ENCODE measurements around the gene LYPD6B. TPM values are rescaled to one million over a fixed set of nuclear protein-coding genes. Genes with fewer than 3 reads are reported as not detected.

Gene LYPD6B
- total and polyA plus RNA-seq, 7 experiments from 2014 or later = 0.37 to 1.7 TPM; not detected in 5

DNA sequence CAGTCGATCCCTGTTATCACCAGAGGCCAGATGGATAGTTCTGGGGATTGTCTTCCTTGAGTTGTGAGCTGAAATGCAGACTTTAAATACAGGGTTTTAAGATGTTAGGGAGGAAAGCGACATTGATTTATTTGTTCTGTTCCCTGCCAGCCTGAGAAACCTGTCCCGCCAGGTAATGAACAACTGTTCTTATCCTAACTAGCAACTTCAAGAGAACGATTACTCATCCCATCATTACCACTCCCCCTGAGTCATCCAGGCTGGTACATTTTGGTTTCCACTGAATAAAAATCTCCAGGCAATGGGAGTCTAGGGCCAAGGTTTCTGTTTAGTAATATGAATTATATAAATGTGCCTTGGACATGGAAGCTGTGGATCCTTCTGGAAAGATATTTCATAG is 131.2 kb downstream of the LYPD6B start:
- Mint-ChIP-seq H3K9me3 (peaks cover 0 to 15% (median 5%) of the 10 kb centered on the region in 11 donors), H3K27me3 (peaks cover 3 to 11% (median 8%) of the 10 kb centered on the region in 5 donors), H3K36me3 (no peaks in the 10 kb centered on the region), H3K27ac (no peak overlapping the region), H3K4me1 (peaks cover 0 to 17% (median 6%) of the 10 kb centered on the region in 7 donors), H3K4me3 (no peak overlapping the region)
- no peaks in the 10 kb centered on the region for H3K27me3 ChIP-seq (ENCODE audit: control insufficient read depth in 2 of 2, insufficient read depth in 2 of 2, low read length in 2 of 2)
- H3K36me3 ChIP-seq (ENCODE audit: control insufficient read depth in 2 of 3, insufficient read depth in 3 of 3, low read length in 3 of 3) = no peaks in the 10 kb centered on the region
- no peak for DNase-seq
- ATAC-seq = no peak
- H3K4me1 ChIP-seq (ENCODE audit: control insufficient read depth in 2 of 2, insufficient read depth in 2 of 2, low read length in 2 of 2) = no peaks in the 10 kb centered on the region
- H3K27ac ChIP-seq (ENCODE audit: low read depth, low read length) = no peak overlapping the region
- POLR2A ChIA-PET = no interaction called here
- no peak overlapping the region for H3K4me3 ChIP-seq (ENCODE audit: low read length)
- intact Hi-C loops (cut with micrococcal nuclease) = no loop called here
- no peaks in the 10 kb centered on the region for H3K9me3 ChIP-seq (ENCODE audit: control insufficient read depth in 2 of 3, low read length in 3 of 3)
- CTCF ChIA-PET = interaction anchor here (0.6 kb wide), 1 partner anchor 426 kb away, joined by 4 read pairs; no protein-coding TSS in a partner anchor

DNA sequence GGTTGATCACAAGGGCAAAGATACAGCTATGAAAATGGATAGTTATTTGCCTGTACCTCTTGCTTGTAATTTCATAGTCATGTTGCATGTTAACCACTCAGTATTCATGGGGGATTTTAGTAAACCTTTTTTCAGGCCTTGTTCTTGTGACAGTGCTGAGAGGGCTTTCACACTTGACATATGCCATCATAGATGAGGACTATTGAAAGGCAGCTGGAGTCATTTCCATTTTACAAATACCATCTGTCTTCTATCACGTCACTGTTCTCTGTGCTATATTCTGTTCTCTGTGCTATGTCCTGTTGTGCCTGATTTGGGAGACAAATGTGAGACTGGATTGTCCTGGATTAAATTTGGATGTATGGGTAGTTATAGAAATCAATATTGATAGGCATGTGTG is 131.7 kb downstream of the LYPD6B start:
- H3K27ac Mint-ChIP-seq = no peak overlapping the region
- Histone ChIP-seq H3K27me3 (ENCODE audit: control insufficient read depth in 2 of 2, insufficient read depth in 2 of 2, low read length in 2 of 2) (no peaks in the 10 kb centered on the region), H3K4me1 (ENCODE audit: control insufficient read depth in 2 of 2, insufficient read depth in 2 of 2, low read length in 2 of 2) (no peaks in the 10 kb centered on the region), H3K27ac (ENCODE audit: low read depth, low read length) (no peak overlapping the region), H3K9me3 (ENCODE audit: control insufficient read depth in 2 of 3, low read length in 3 of 3) (no peaks in the 10 kb centered on the region), H3K4me3 (ENCODE audit: low read length) (no peak overlapping the region), H3K36me3 (ENCODE audit: control insufficient read depth in 2 of 3, insufficient read depth in 3 of 3, low read length in 3 of 3) (no peaks in the 10 kb centered on the region)
- H3K9me3 Mint-ChIP-seq = peaks cover 0 to 15% (median 5%) of the 10 kb centered on the region in 11 donors
- DNase-seq (no peak), ATAC-seq (no peak)
- intact Hi-C loops (cut with micrococcal nuclease) = no loop called here
- peaks cover 0 to 17% (median 6%) of the 10 kb centered on the region in 7 donors for H3K4me1 Mint-ChIP-seq
- ChIA-PET CTCF (interaction anchor here (0.6 kb wide), 1 partner anchor 425 kb away, joined by 4 read pairs; no protein-coding TSS in a partner anchor), POLR2A (no interaction called here)
- no peaks in the 10 kb centered on the region for H3K36me3 Mint-ChIP-seq
- H3K27me3 Mint-ChIP-seq = peaks cover 0 to 11% (median 8%) of the 10 kb centered on the region in 5 donors
- H3K4me3 Mint-ChIP-seq = no peak overlapping the region

DNA sequence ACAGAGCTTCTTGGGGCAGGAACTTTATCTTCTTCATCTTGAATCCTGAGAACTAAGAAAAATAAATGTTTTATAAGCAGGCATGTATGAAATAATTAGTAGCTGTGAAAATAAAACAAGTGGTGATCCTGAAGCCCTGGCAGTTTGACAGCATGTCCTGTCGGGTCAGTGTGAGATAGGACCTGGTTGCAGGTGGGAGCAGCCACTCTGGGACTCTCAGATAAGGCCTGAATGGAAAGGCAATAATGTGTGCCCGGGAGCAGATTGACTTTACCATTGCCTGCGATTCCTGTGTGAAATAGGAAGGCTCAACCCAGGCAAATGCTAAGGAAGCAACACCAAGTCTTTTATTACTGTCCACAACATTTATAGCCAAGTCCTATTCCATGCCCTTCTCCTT is 132.4 kb downstream of the LYPD6B start:
- CTCF ChIA-PET = no interaction called here
- Mint-ChIP-seq H3K4me3 (no peak overlapping the region), H3K27ac (no peak overlapping the region), H3K4me1 (peaks cover 0 to 17% (median 6%) of the 10 kb centered on the region in 7 donors), H3K9me3 (peaks cover 0 to 15% (median 5%) of the 10 kb centered on the region in 11 donors), H3K27me3 (peaks cover 0 to 11% (median 8%) of the 10 kb centered on the region in 5 donors), H3K36me3 (no peaks in the 10 kb centered on the region)
- H3K4me1 ChIP-seq (ENCODE audit: control insufficient read depth in 2 of 2, insufficient read depth in 2 of 2, low read length in 2 of 2) = no peaks in the 10 kb centered on the region
- intact Hi-C loops (cut with micrococcal nuclease) = no loop called here
- H3K36me3 ChIP-seq (ENCODE audit: control insufficient read depth in 2 of 3, insufficient read depth in 3 of 3, low read length in 3 of 3) = no peaks in the 10 kb centered on the region
- no peaks in the 10 kb centered on the region for H3K27me3 ChIP-seq (ENCODE audit: control insufficient read depth in 2 of 2, insufficient read depth in 2 of 2, low read length in 2 of 2)
- no peaks in the 10 kb centered on the region for H3K9me3 ChIP-seq (ENCODE audit: control insufficient read depth in 2 of 3, low read length in 3 of 3)
- H3K4me3 ChIP-seq (ENCODE audit: low read length) = no peak overlapping the region
- POLR2A ChIA-PET = no interaction called here
- ATAC-seq (no peak), DNase-seq (no peak)
- H3K27ac ChIP-seq (ENCODE audit: low read depth, low read length) = no peak overlapping the region

DNA sequence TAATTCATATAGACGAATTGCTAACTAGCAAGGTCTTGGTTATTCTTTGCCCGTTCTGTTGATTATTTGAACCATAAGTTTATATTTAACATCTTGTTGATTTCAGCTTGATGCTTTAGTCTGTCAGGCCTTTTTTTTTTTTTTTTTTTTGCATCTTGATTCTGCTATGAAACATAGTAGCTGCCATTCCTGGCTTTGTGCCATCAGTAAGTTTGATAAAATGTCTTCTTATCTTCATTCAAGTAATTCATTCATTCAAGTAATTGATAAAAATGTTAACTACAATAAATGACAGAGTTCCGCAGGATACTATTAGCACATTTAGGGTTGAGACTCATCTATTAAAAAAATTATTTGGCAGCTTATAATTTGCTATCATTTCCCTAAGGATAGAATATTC is 134.7 kb downstream of the LYPD6B start:
- Mint-ChIP-seq H3K27ac (no peak overlapping the region), H3K4me3 (no peak overlapping the region), H3K27me3 (peaks cover 0 to 10% (median 3%) of the 10 kb centered on the region in 5 donors), H3K9me3 (peaks cover 0 to 15% (median 5%) of the 10 kb centered on the region in 11 donors), H3K36me3 (no peaks in the 10 kb centered on the region), H3K4me1 (peaks cover 0 to 7% (median 0%) of the 10 kb centered on the region in 7 donors)
- Histone ChIP-seq H3K36me3 (ENCODE audit: control insufficient read depth in 2 of 3, insufficient read depth in 3 of 3, low read length in 3 of 3) (no peaks in the 10 kb centered on the region), H3K9me3 (ENCODE audit: control insufficient read depth in 2 of 3, low read length in 3 of 3) (no peaks in the 10 kb centered on the region), H3K27me3 (ENCODE audit: control insufficient read depth in 2 of 2, insufficient read depth in 2 of 2, low read length in 2 of 2) (no peaks in the 10 kb centered on the region), H3K27ac (ENCODE audit: low read depth, low read length) (no peak overlapping the region), H3K4me3 (ENCODE audit: low read length) (no peak overlapping the region), H3K4me1 (ENCODE audit: control insufficient read depth in 2 of 2, insufficient read depth in 2 of 2, low read length in 2 of 2) (no peaks in the 10 kb centered on the region)
- intact Hi-C loops (cut with micrococcal nuclease) = no loop called here
- POLR2A ChIA-PET = no interaction called here
- ATAC-seq (no peak), DNase-seq (no peak)
- CTCF ChIA-PET = no interaction called here

DNA sequence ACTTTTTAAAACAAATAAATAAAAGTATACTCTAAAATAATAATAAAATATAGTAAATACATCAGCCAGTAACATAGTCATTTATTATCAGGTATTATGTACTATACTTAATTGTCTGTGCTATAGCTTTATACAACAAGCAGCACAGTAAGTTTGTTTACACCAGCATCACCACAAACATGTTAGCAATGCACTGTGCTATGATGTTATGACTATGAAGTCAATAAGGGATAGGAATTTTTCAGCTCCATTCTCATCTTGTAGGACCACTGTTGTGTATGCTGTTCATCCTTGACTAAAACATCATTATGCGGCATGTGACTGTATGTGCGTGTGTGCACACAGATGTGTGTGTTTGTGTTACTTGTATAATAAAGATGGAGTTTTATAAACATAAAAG is 137.5 kb downstream of the LYPD6B start:
- H3K9me3 Mint-ChIP-seq = peaks cover 0 to 15% (median 3%) of the 10 kb centered on the region in 11 donors
- Histone ChIP-seq H3K27ac (ENCODE audit: low read depth, low read length) (no peak overlapping the region), H3K4me3 (ENCODE audit: low read length) (no peak overlapping the region), H3K27me3 (ENCODE audit: control insufficient read depth in 2 of 2, insufficient read depth in 2 of 2, low read length in 2 of 2) (no peaks in the 10 kb centered on the region), H3K9me3 (ENCODE audit: control insufficient read depth in 2 of 3, low read length in 3 of 3) (no peaks in the 10 kb centered on the region), H3K4me1 (ENCODE audit: control insufficient read depth in 2 of 2, insufficient read depth in 2 of 2, low read length in 2 of 2) (no peaks in the 10 kb centered on the region), H3K36me3 (ENCODE audit: control insufficient read depth in 2 of 3, insufficient read depth in 3 of 3, low read length in 3 of 3) (no peaks in the 10 kb centered on the region)
- no peak for DNase-seq
- no peaks in the 10 kb centered on the region for H3K4me1 Mint-ChIP-seq
- CTCF ChIA-PET = no interaction called here
- ATAC-seq = no peak
- no peak overlapping the region for H3K4me3 Mint-ChIP-seq
- H3K36me3 Mint-ChIP-seq = no peaks in the 10 kb centered on the region
- H3K27me3 Mint-ChIP-seq = peaks cover 0 to 17% (median 0%) of the 10 kb centered on the region in 5 donors
- intact Hi-C loops (cut with micrococcal nuclease) = no loop called here
- POLR2A ChIA-PET = no interaction called here
- H3K27ac Mint-ChIP-seq = no peak overlapping the region

DNA sequence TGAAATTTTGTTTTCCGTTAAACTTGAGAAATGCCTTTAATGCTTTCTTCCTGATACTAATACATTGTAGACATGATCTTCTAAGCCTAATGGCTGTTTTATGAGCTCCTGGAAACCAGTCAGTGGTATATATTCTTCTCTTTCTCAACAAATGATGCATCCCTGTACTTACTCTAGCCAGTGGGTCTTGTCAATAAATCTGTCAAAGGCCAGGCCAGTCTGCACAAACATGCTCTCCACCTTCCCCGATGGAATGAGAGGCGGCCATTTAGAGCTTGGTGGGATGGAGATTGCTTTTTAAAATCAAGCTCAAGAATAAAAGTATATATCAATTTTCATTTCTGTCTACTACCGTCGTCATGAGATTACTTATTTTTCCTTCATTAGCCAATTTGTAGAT is 140.1 kb downstream of the LYPD6B start:
- no peaks in the 10 kb centered on the region for H3K36me3 ChIP-seq (ENCODE audit: control insufficient read depth in 2 of 3, insufficient read depth in 3 of 3, low read length in 3 of 3)
- no peak for ATAC-seq
- POLR2A ChIA-PET = no interaction called here
- intact Hi-C loops (cut with micrococcal nuclease) = no loop called here
- H3K4me1 ChIP-seq (ENCODE audit: control insufficient read depth in 2 of 2, insufficient read depth in 2 of 2, low read length in 2 of 2) = no peaks in the 10 kb centered on the region
- peaks cover 0 to 13% (median 5%) of the 10 kb centered on the region in 5 donors for H3K27me3 Mint-ChIP-seq
- no peaks in the 10 kb centered on the region for H3K36me3 Mint-ChIP-seq
- H3K9me3 ChIP-seq (ENCODE audit: control insufficient read depth in 2 of 3, low read length in 3 of 3) = no peaks in the 10 kb centered on the region
- H3K27ac ChIP-seq (ENCODE audit: low read depth, low read length) = no peak overlapping the region
- CTCF ChIA-PET = no interaction called here
- no peak overlapping the region for H3K4me3 ChIP-seq (ENCODE audit: low read length)
- no peaks in the 10 kb centered on the region for H3K27me3 ChIP-seq (ENCODE audit: control insufficient read depth in 2 of 2, insufficient read depth in 2 of 2, low read length in 2 of 2)
- peaks cover 0 to 2% (median 0%) of the 10 kb centered on the region in 11 donors for H3K9me3 Mint-ChIP-seq
- no peak for DNase-seq
- no peak overlapping the region for H3K27ac Mint-ChIP-seq
- no peak overlapping the region for H3K4me3 Mint-ChIP-seq
- H3K4me1 Mint-ChIP-seq = no peaks in the 10 kb centered on the region

DNA sequence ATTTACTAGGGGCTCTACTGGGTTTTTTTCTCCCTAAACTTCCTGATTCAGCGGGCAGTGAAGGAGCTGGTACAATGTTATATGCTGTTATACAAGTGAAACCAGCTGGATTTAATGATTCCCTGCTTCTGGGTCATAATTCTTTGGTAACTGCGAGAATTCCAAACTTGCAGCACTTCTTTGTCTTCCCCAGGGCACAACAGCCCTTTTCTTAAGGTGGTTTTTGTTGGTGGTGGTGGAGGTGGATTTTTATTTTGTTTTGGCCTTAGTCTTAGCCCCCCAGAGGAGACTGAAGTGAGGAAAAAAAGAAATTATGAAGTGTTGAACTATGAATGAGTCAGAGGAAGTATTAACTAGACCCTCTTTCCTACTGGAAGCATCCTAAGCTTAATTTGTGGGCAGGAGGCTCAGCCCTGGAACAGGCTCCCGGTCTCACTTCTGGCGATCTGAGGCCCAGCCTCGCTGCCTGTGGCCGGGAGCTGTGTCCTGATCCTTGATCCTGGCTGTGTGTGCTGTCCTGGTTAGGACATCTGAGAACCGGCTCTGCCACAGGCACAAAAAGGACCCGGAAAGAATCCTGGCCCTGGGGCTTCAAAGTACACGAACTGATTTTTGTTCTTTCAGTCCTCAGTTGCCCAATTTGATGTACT is 141.9 kb downstream of the LYPD6B start:
- Mint-ChIP-seq H3K4me3 (no peak overlapping the region), H3K4me1 (no peaks in the 10 kb centered on the region)
- intact Hi-C loops (cut with micrococcal nuclease) = no loop called here

More for the DNA sequence above, 141.9 kb downstream of the LYPD6B start:
- H3K4me3 ChIP-seq (ENCODE audit: low read length) = no peak overlapping the region
- H3K27me3 Mint-ChIP-seq = peaks cover 0 to 13% (median 5%) of the 10 kb centered on the region in 5 donors
- H3K4me1 ChIP-seq (ENCODE audit: control insufficient read depth in 2 of 2, insufficient read depth in 2 of 2, low read length in 2 of 2) = no peaks in the 10 kb centered on the region
- H3K27ac ChIP-seq (ENCODE audit: low read depth, low read length) = no peak overlapping the region
- ChIA-PET POLR2A (no interaction called here), CTCF (no interaction called here)
- no peak for ATAC-seq
- H3K9me3 ChIP-seq (ENCODE audit: control insufficient read depth in 2 of 3, low read length in 3 of 3) = no peaks in the 10 kb centered on the region
- no peak overlapping the region for H3K27ac Mint-ChIP-seq
- H3K36me3 ChIP-seq (ENCODE audit: control insufficient read depth in 2 of 3, insufficient read depth in 3 of 3, low read length in 3 of 3) = no peaks in the 10 kb centered on the region
- H3K9me3 Mint-ChIP-seq = no peaks in the 10 kb centered on the region
- H3K27me3 ChIP-seq (ENCODE audit: control insufficient read depth in 2 of 2, insufficient read depth in 2 of 2, low read length in 2 of 2) = no peaks in the 10 kb centered on the region
- DNase-seq = no peak
- no peaks in the 10 kb centered on the region for H3K36me3 Mint-ChIP-seq
